ENCODE results near the gene VEPH1. TPM values are rescaled to one million over a fixed set of nuclear protein-coding genes. Genes with fewer than 3 reads are reported as not detected.

Gene VEPH1
- total RNA-seq, 2 donors from 2014 or later, result not detected

DNA sequence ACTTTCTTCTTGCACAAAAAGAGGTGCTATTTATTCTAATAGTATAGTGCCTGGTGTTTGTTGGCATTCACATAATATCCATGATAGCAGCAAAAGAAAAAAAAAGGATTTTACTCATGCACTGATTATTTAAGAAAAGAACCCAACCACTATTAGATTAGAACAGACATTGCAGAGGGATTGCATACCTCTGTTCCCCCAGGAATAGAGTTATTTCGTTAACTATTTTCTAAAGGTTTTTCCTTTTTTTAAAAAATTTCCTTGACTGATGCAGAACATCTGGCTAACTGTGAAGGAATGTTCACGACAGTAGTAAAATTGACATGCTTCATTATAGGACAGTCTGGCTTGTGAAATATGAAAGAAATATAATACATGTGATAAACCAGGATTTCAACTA, 203.1 kb downstream of the VEPH1 start:
- Mint-ChIP-seq H3K27ac (no peak overlapping the region), H3K9me3 (no peaks in the 10 kb centered on the region), H3K4me3 (no peak overlapping the region), H3K27me3 (no peaks in the 10 kb centered on the region), H3K36me3 (ENCODE audit: low read depth) (no peaks in the 10 kb centered on the region), H3K4me1 (no peaks in the 10 kb centered on the region)
- no peak for ATAC-seq (replicated peaks)

DNA sequence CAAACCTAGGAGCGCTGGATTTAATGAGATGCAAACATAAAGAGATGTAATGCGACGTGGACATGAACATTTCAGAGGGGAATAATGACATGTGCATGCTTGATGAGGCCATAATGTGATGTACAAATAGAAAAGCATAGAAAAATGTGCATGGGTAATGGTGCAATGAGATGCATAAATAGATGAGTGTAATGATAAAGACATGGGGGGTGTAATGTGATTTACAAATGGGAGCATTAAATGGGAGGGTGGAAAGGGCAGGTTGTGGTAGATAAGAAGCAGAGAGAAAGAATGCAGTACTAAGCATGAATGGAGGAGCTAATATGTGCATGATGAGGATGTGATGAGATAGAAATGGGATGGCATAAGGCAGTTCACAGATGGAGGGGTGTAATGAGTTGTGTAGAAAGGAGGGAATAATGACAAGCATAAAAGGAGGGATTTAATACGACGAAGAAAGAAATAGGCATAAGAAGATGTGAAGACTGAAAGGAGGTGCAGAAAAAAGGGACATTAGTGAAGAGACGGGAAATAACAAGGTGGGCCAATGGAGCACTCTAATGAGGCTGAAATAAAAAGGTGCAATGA, 205.8 kb downstream of the VEPH1 start:
- no peaks in the 10 kb centered on the region for H3K36me3 Mint-ChIP-seq (ENCODE audit: low read depth)
- no peak overlapping the region for H3K4me3 Mint-ChIP-seq
- H3K4me1 Mint-ChIP-seq, result no peaks in the 10 kb centered on the region
- no peak overlapping the region for H3K27ac Mint-ChIP-seq
- no peak for ATAC-seq (replicated peaks)
- no peaks in the 10 kb centered on the region for H3K9me3 Mint-ChIP-seq
- H3K27me3 Mint-ChIP-seq, result no peaks in the 10 kb centered on the region

DNA sequence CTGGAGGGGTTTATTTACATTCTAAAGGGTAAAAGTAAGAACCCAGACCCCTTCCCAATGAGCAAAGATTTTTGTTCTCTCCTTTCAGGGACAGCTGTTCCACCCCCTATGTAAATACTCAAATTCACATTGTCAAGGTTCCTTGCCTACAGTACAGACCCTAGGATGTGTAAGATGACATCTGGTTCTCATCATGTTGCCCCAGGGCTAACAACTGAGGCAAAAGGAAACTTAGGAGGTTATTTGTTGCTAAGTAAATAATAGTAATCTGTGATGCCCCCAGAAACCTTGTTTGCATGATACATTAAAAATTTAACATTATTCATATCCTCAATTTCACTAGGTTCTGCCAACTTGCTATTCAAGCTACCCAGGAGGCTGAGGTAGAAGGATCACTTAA, 208.3 kb downstream of the VEPH1 start:
- Mint-ChIP-seq H3K4me3 (no peak overlapping the region), H3K27me3 (no peaks in the 10 kb centered on the region), H3K27ac (no peak overlapping the region), H3K4me1 (no peaks in the 10 kb centered on the region), H3K9me3 (no peaks in the 10 kb centered on the region), H3K36me3 (ENCODE audit: low read depth) (no peaks in the 10 kb centered on the region)
- no peak for ATAC-seq (replicated peaks)

GRCh38 chr3:157294491-157294890, 208.7 kb downstream of the VEPH1 start:
- no peak overlapping the region for H3K4me3 Mint-ChIP-seq
- no peaks in the 10 kb centered on the region for H3K4me1 Mint-ChIP-seq
- no peak for ATAC-seq (replicated peaks)
- H3K9me3 Mint-ChIP-seq, result no peaks in the 10 kb centered on the region
- H3K27ac Mint-ChIP-seq, result no peak overlapping the region
- no peaks in the 10 kb centered on the region for H3K36me3 Mint-ChIP-seq (ENCODE audit: low read depth)
- no peaks in the 10 kb centered on the region for H3K27me3 Mint-ChIP-seq

GRCh38 chr3:157290766-157291165, 212.4 kb downstream of the VEPH1 start:
- H3K9me3 Mint-ChIP-seq, result no peaks in the 10 kb centered on the region
- H3K27me3 Mint-ChIP-seq, result no peaks in the 10 kb centered on the region
- ATAC-seq (replicated peaks), result no peak
- no peaks in the 10 kb centered on the region for H3K4me1 Mint-ChIP-seq
- no peak overlapping the region for H3K4me3 Mint-ChIP-seq
- no peaks in the 10 kb centered on the region for H3K36me3 Mint-ChIP-seq (ENCODE audit: low read depth)
- H3K27ac Mint-ChIP-seq, result no peak overlapping the region

GRCh38 chr3:157285966-157286365, 217.2 kb downstream of the VEPH1 start:
- Mint-ChIP-seq H3K27ac (no peak overlapping the region), H3K4me3 (no peak overlapping the region), H3K4me1 (peaks cover 4% of the 10 kb centered on the region), H3K27me3 (no peaks in the 10 kb centered on the region), H3K9me3 (no peaks in the 10 kb centered on the region), H3K36me3 (ENCODE audit: low read depth) (no peaks in the 10 kb centered on the region)
- ATAC-seq (replicated peaks), result no peak

GRCh38 chr3:157285141-157285540, 218.1 kb downstream of the VEPH1 start:
- Mint-ChIP-seq H3K27me3 (no peaks in the 10 kb centered on the region), H3K4me1 (peaks cover 4% of the 10 kb centered on the region), H3K9me3 (no peaks in the 10 kb centered on the region), H3K27ac (no peak overlapping the region), H3K4me3 (no peak overlapping the region), H3K36me3 (ENCODE audit: low read depth) (no peaks in the 10 kb centered on the region)
- no peak for ATAC-seq (replicated peaks)

GRCh38 chr3:157284688-157285087, 218.5 kb downstream of the VEPH1 start:
- Mint-ChIP-seq H3K9me3 (no peaks in the 10 kb centered on the region), H3K36me3 (ENCODE audit: low read depth) (no peaks in the 10 kb centered on the region), H3K27ac (no peak overlapping the region), H3K4me1 (peaks cover 4% of the 10 kb centered on the region), H3K27me3 (no peaks in the 10 kb centered on the region), H3K4me3 (no peak overlapping the region)
- ATAC-seq (replicated peaks), result no peak

- Mint-ChIP-seq H3K4me1 (peaks cover 4% of the 10 kb centered on the region), H3K36me3 (ENCODE audit: low read depth) (no peaks in the 10 kb centered on the region), H3K27me3 (no peaks in the 10 kb centered on the region), H3K9me3 (no peaks in the 10 kb centered on the region), H3K27ac (no peak overlapping the region), H3K4me3 (no peak overlapping the region)
- ATAC-seq (replicated peaks), result peak; percentile 46
These were observed 220.7 kb downstream of the VEPH1 start for GRCh38 chr3:157282261-157283191.

GRCh38 chr3:157280786-157281185, 222.4 kb downstream of the VEPH1 start:
- no peak for ATAC-seq (replicated peaks)
- H3K27me3 Mint-ChIP-seq, result no peaks in the 10 kb centered on the region
- peaks cover 4% of the 10 kb centered on the region for H3K4me1 Mint-ChIP-seq
- H3K36me3 Mint-ChIP-seq (ENCODE audit: low read depth), result no peaks in the 10 kb centered on the region
- no peak overlapping the region for H3K27ac Mint-ChIP-seq
- no peaks in the 10 kb centered on the region for H3K9me3 Mint-ChIP-seq
- no peak overlapping the region for H3K4me3 Mint-ChIP-seq

GRCh38 chr3:157280354-157280753, 222.9 kb downstream of the VEPH1 start:
- no peaks in the 10 kb centered on the region for H3K36me3 Mint-ChIP-seq (ENCODE audit: low read depth)
- no peaks in the 10 kb centered on the region for H3K27me3 Mint-ChIP-seq
- no peak overlapping the region for H3K4me3 Mint-ChIP-seq
- no peaks in the 10 kb centered on the region for H3K9me3 Mint-ChIP-seq
- peaks cover 4% of the 10 kb centered on the region for H3K4me1 Mint-ChIP-seq
- ATAC-seq (replicated peaks), result no peak
- no peak overlapping the region for H3K27ac Mint-ChIP-seq

- H3K4me3 Mint-ChIP-seq, result no peak overlapping the region
- no peaks in the 10 kb centered on the region for H3K9me3 Mint-ChIP-seq
- no peaks in the 10 kb centered on the region for H3K27me3 Mint-ChIP-seq
- no peak for ATAC-seq (replicated peaks)
- H3K4me1 Mint-ChIP-seq, result peaks cover 4% of the 10 kb centered on the region
- H3K27ac Mint-ChIP-seq, result no peak overlapping the region
- H3K36me3 Mint-ChIP-seq (ENCODE audit: low read depth), result no peaks in the 10 kb centered on the region
These were observed 224.0 kb downstream of the VEPH1 start for GRCh38 chr3:157279237-157279636.

GRCh38 chr3:157276801-157277200, 226.4 kb downstream of the VEPH1 start:
- Mint-ChIP-seq H3K9me3 (no peaks in the 10 kb centered on the region), H3K4me3 (no peak overlapping the region), H3K27ac (no peak overlapping the region), H3K27me3 (no peaks in the 10 kb centered on the region), H3K4me1 (no peaks in the 10 kb centered on the region), H3K36me3 (ENCODE audit: low read depth) (no peaks in the 10 kb centered on the region)
- no peak for ATAC-seq (replicated peaks)

- H3K36me3 Mint-ChIP-seq (ENCODE audit: low read depth), result no peaks in the 10 kb centered on the region
- no peaks in the 10 kb centered on the region for H3K4me1 Mint-ChIP-seq
- no peak overlapping the region for H3K4me3 Mint-ChIP-seq
- H3K27ac Mint-ChIP-seq, result no peak overlapping the region
- H3K27me3 Mint-ChIP-seq, result no peaks in the 10 kb centered on the region
- ATAC-seq (replicated peaks), result no peak
- no peaks in the 10 kb centered on the region for H3K9me3 Mint-ChIP-seq
These were observed 227.4 kb downstream of the VEPH1 start for GRCh38 chr3:157275832-157276231.

DNA sequence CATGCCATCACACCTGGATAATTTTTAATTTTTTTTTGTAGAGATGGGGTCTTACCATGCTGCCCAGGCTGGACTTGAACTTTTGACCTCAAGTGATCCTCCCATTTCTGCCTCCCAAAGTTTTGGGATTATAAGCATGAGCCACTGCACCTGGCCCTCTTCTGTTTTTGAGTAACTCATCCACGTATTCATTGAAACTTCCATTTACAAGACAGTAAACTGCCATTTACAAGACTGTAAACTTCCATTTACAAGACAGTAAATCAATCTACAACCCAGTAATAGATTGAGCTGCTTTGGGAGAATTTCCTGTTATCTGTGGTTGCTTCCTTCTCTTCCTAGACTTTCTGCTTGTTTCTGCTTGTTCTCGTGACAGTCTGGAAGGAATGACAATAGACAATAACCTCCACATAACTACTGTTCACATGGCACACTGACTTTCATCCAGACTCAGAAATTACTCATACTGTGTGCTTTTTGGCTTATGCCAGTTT, 228.5 kb downstream of the VEPH1 start:
- H3K9me3 Mint-ChIP-seq, result no peaks in the 10 kb centered on the region
- no peaks in the 10 kb centered on the region for H3K4me1 Mint-ChIP-seq
- no peaks in the 10 kb centered on the region for H3K27me3 Mint-ChIP-seq
- H3K27ac Mint-ChIP-seq, result no peak overlapping the region
- H3K36me3 Mint-ChIP-seq (ENCODE audit: low read depth), result no peaks in the 10 kb centered on the region
- no peak overlapping the region for H3K4me3 Mint-ChIP-seq
- ATAC-seq (replicated peaks), result no peak

All from activated T-helper 17 cell treated with anti-CD3 and anti-CD28 coated beads, Interleukin-2, amount 50 U/mL, for 72 hours (primary cell).